ENCODE results near the gene EXD3.

The EXD3 gene

GRCh38 chr9:137300567-137301080 lies 122.3 kb downstream of the EXD3 start:
- peaks cover 46% of the 10 kb centered on the region for H3K27me3 ChIP-seq (ENCODE audit: control insufficient read depth, insufficient read depth, low read length)
- no peaks in the 10 kb centered on the region for H3K36me3 ChIP-seq (ENCODE audit: control insufficient read depth, low read depth, low read length)
- H3K9ac ChIP-seq (ENCODE audit: low read length) = peak overlapping the region; percentile 79
- peak overlapping the region; percentile 61 for H3K4me3 ChIP-seq (ENCODE audit: low read length)
- H3K4me1 ChIP-seq (ENCODE audit: control insufficient read depth, low read depth, low read length) = peaks cover 41% of the 10 kb centered on the region
- no peak overlapping the region for H3K27ac ChIP-seq (ENCODE audit: low read length)
- H3K9me3 ChIP-seq (ENCODE audit: control insufficient read depth, low read depth, low read length) = no peaks in the 10 kb centered on the region

GRCh38 chr9:137299938-137300337 lies 123.0 kb downstream of the EXD3 start:
- H3K9ac ChIP-seq (ENCODE audit: low read length) = peak overlapping the region; percentile 46
- H3K27ac ChIP-seq (ENCODE audit: low read length) = no peak overlapping the region
- peak overlapping the region; percentile 61 for H3K4me3 ChIP-seq (ENCODE audit: low read length)
- no peaks in the 10 kb centered on the region for H3K36me3 ChIP-seq (ENCODE audit: control insufficient read depth, low read depth, low read length)
- no peaks in the 10 kb centered on the region for H3K9me3 ChIP-seq (ENCODE audit: control insufficient read depth, low read depth, low read length)
- H3K4me1 ChIP-seq (ENCODE audit: control insufficient read depth, low read depth, low read length) = peaks cover 37% of the 10 kb centered on the region
- peaks cover 49% of the 10 kb centered on the region for H3K27me3 ChIP-seq (ENCODE audit: control insufficient read depth, insufficient read depth, low read length)

GRCh38 chr9:137299203-137299565 lies 123.8 kb downstream of the EXD3 start:
- Histone ChIP-seq H3K4me1 (ENCODE audit: control insufficient read depth, low read depth, low read length) (peaks cover 37% of the 10 kb centered on the region), H3K27me3 (ENCODE audit: control insufficient read depth, insufficient read depth, low read length) (peaks cover 56% of the 10 kb centered on the region), H3K9ac (ENCODE audit: low read length) (no peak overlapping the region), H3K27ac (ENCODE audit: low read length) (no peak overlapping the region), H3K9me3 (ENCODE audit: control insufficient read depth, low read depth, low read length) (no peaks in the 10 kb centered on the region), H3K4me3 (ENCODE audit: low read length) (peak overlapping the region; percentile 61), H3K36me3 (ENCODE audit: control insufficient read depth, low read depth, low read length) (no peaks in the 10 kb centered on the region)

GRCh38 chr9:137298401-137299202 lies 124.4 kb downstream of the EXD3 start:
- H3K4me3 ChIP-seq (ENCODE audit: low read length) = peak overlapping the region; percentile 61
- H3K9me3 ChIP-seq (ENCODE audit: control insufficient read depth, low read depth, low read length) = no peaks in the 10 kb centered on the region
- no peak overlapping the region for H3K27ac ChIP-seq (ENCODE audit: low read length)
- peaks cover 57% of the 10 kb centered on the region for H3K27me3 ChIP-seq (ENCODE audit: control insufficient read depth, insufficient read depth, low read length)
- H3K9ac ChIP-seq (ENCODE audit: low read length) = peak overlapping the region; percentile 17
- H3K36me3 ChIP-seq (ENCODE audit: control insufficient read depth, low read depth, low read length) = no peaks in the 10 kb centered on the region
- H3K4me1 ChIP-seq (ENCODE audit: control insufficient read depth, low read depth, low read length) = peaks cover 36% of the 10 kb centered on the region

GRCh38 chr9:137297966-137298365 lies 125.0 kb downstream of the EXD3 start:
- H3K27ac ChIP-seq (ENCODE audit: low read length) = no peak overlapping the region
- no peaks in the 10 kb centered on the region for H3K36me3 ChIP-seq (ENCODE audit: control insufficient read depth, low read depth, low read length)
- H3K4me3 ChIP-seq (ENCODE audit: low read length) = peak overlapping the region; percentile 61
- H3K9ac ChIP-seq (ENCODE audit: low read length) = peak overlapping the region; percentile 17
- H3K9me3 ChIP-seq (ENCODE audit: control insufficient read depth, low read depth, low read length) = no peaks in the 10 kb centered on the region
- peaks cover 57% of the 10 kb centered on the region for H3K27me3 ChIP-seq (ENCODE audit: control insufficient read depth, insufficient read depth, low read length)
- H3K4me1 ChIP-seq (ENCODE audit: control insufficient read depth, low read depth, low read length) = peaks cover 30% of the 10 kb centered on the region

GRCh38 chr9:137296670-137297664 lies 126.0 kb downstream of the EXD3 start:
- H3K9ac ChIP-seq (ENCODE audit: low read length) = no peak overlapping the region
- H3K9me3 ChIP-seq (ENCODE audit: control insufficient read depth, low read depth, low read length) = no peaks in the 10 kb centered on the region
- H3K27me3 ChIP-seq (ENCODE audit: control insufficient read depth, insufficient read depth, low read length) = peaks cover 53% of the 10 kb centered on the region
- peak overlapping the region; percentile 52 for H3K4me3 ChIP-seq (ENCODE audit: low read length)
- peaks cover 28% of the 10 kb centered on the region for H3K4me1 ChIP-seq (ENCODE audit: control insufficient read depth, low read depth, low read length)
- no peak overlapping the region for H3K27ac ChIP-seq (ENCODE audit: low read length)
- no peaks in the 10 kb centered on the region for H3K36me3 ChIP-seq (ENCODE audit: control insufficient read depth, low read depth, low read length)

- peaks cover 53% of the 10 kb centered on the region for H3K27me3 ChIP-seq (ENCODE audit: control insufficient read depth, insufficient read depth, low read length)
- peak overlapping the region; percentile 52 for H3K4me3 ChIP-seq (ENCODE audit: low read length)
- H3K27ac ChIP-seq (ENCODE audit: low read length) = no peak overlapping the region
- H3K9ac ChIP-seq (ENCODE audit: low read length) = no peak overlapping the region
- H3K36me3 ChIP-seq (ENCODE audit: control insufficient read depth, low read depth, low read length) = no peaks in the 10 kb centered on the region
- H3K9me3 ChIP-seq (ENCODE audit: control insufficient read depth, low read depth, low read length) = no peaks in the 10 kb centered on the region
- peaks cover 28% of the 10 kb centered on the region for H3K4me1 ChIP-seq (ENCODE audit: control insufficient read depth, low read depth, low read length)
Observed at GRCh38 chr9:137295849-137296669, 126.9 kb downstream of the EXD3 start.

- Histone ChIP-seq H3K36me3 (ENCODE audit: control insufficient read depth, low read depth, low read length) (no peaks in the 10 kb centered on the region), H3K27ac (ENCODE audit: low read length) (no peak overlapping the region), H3K4me1 (ENCODE audit: control insufficient read depth, low read depth, low read length) (peaks cover 28% of the 10 kb centered on the region), H3K27me3 (ENCODE audit: control insufficient read depth, insufficient read depth, low read length) (peaks cover 53% of the 10 kb centered on the region), H3K9me3 (ENCODE audit: control insufficient read depth, low read depth, low read length) (no peaks in the 10 kb centered on the region), H3K9ac (ENCODE audit: low read length) (no peak overlapping the region), H3K4me3 (ENCODE audit: low read length) (peak overlapping the region; percentile 31)
Observed at GRCh38 chr9:137295238-137295811, 127.6 kb downstream of the EXD3 start.

- Histone ChIP-seq H3K4me3 (ENCODE audit: low read length) (peak overlapping the region; percentile 31), H3K27ac (ENCODE audit: low read length) (no peak overlapping the region), H3K9me3 (ENCODE audit: control insufficient read depth, low read depth, low read length) (no peaks in the 10 kb centered on the region), H3K36me3 (ENCODE audit: control insufficient read depth, low read depth, low read length) (no peaks in the 10 kb centered on the region), H3K4me1 (ENCODE audit: control insufficient read depth, low read depth, low read length) (peaks cover 26% of the 10 kb centered on the region), H3K27me3 (ENCODE audit: control insufficient read depth, insufficient read depth, low read length) (peaks cover 53% of the 10 kb centered on the region), H3K9ac (ENCODE audit: low read length) (no peak overlapping the region)
Observed at GRCh38 chr9:137294681-137295237, 128.2 kb downstream of the EXD3 start.

GRCh38 chr9:137294091-137294680 lies 128.8 kb downstream of the EXD3 start:
- Histone ChIP-seq H3K27ac (ENCODE audit: low read length) (no peak overlapping the region), H3K4me1 (ENCODE audit: control insufficient read depth, low read depth, low read length) (peaks cover 24% of the 10 kb centered on the region), H3K9ac (ENCODE audit: low read length) (no peak overlapping the region), H3K36me3 (ENCODE audit: control insufficient read depth, low read depth, low read length) (no peaks in the 10 kb centered on the region), H3K9me3 (ENCODE audit: control insufficient read depth, low read depth, low read length) (no peaks in the 10 kb centered on the region), H3K27me3 (ENCODE audit: control insufficient read depth, insufficient read depth, low read length) (peaks cover 53% of the 10 kb centered on the region), H3K4me3 (ENCODE audit: low read length) (no peak overlapping the region)
